ENCODE data around the gene BCAS4. TPM values are rescaled to one million over a fixed set of nuclear protein-coding genes. Genes with fewer than 3 reads are reported as not detected.

The BCAS4 gene
- total and polyA plus RNA-seq, 5 donors from 2014 or later, result 8.0 to 17.6 (median 14.0) TPM

DNA sequence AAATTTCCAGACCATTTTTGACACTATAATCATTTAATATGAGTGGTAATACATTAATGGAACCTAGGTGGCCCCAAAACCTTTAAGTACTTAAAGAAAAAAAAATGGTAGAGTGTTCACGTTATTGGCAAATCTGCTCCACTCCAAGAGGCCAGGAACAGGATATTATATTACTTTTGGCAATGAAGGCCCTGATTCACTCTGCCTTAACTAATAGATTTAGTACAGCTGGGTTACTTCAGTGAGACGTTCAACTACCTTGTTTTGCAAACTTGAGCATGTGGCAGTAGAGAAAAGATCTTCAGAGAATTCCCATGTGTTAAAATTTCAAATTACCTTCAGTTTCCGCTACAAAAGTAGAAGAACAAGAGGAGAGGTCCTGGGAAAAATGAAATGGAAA, 123.5 kb downstream of the BCAS4 start:
- peak overlapping the region in 2 of 3 donors; percentile 2 to 86 for H3K27ac Mint-ChIP-seq
- DNase-seq, result no peak
- H3K9me3 ChIP-seq (ENCODE audit: control insufficient read depth in 2 of 2, low read length in 2 of 2), result no peaks in the 10 kb centered on the region
- H3K27me3 ChIP-seq (ENCODE audit: control insufficient read depth, insufficient read depth, low read length), result no peaks in the 10 kb centered on the region
- no peak overlapping the region for H3K4me3 ChIP-seq (ENCODE audit: low read depth, low read length)
- H3K9me3 Mint-ChIP-seq, result peaks cover 0 to 3% (median 0%) of the 10 kb centered on the region in 7 donors
- H3K36me3 ChIP-seq (ENCODE audit: control insufficient read depth, insufficient read depth, low read length), result peaks cover 6% of the 10 kb centered on the region
- peak overlapping the region in 1 of 4 donors; percentile 40 for H3K4me3 Mint-ChIP-seq
- ATAC-seq (ENCODE audit: low read depth in 2 of 2), result no peak
- peaks cover 61 to 92% (median 82%) of the 10 kb centered on the region in 4 donors for H3K4me1 Mint-ChIP-seq
- no peaks in the 10 kb centered on the region for H3K27me3 Mint-ChIP-seq
- peak overlapping the region; percentile 27 for H3K27ac ChIP-seq (ENCODE audit: insufficient read depth, low read length, poor library complexity, severe bottlenecking)
- peaks cover 63% of the 10 kb centered on the region for H3K4me1 ChIP-seq (ENCODE audit: control insufficient read depth, insufficient read depth, low read length, poor library complexity, severe bottlenecking)
- H3K36me3 Mint-ChIP-seq, result peaks cover 8% of the 10 kb centered on the region

- Mint-ChIP-seq H3K27me3 (no peaks in the 10 kb centered on the region), H3K4me3 (peak overlapping the region; percentile 19 to 62 (median 31)), H3K9me3 (peaks cover 0 to 3% (median 0%) of the 10 kb centered on the region in 7 donors), H3K27ac (peak overlapping the region in 2 of 3 donors; percentile 74 to 91), H3K4me1 (peaks cover 52 to 92% (median 78%) of the 10 kb centered on the region in 4 donors), H3K36me3 (peaks cover 4% of the 10 kb centered on the region)
- H3K27me3 ChIP-seq (ENCODE audit: control insufficient read depth, insufficient read depth, low read length), result no peaks in the 10 kb centered on the region
- DNase-seq (no peak), ATAC-seq (ENCODE audit: low read depth in 2 of 2) (no peak)
- peaks cover 64% of the 10 kb centered on the region for H3K4me1 ChIP-seq (ENCODE audit: control insufficient read depth, insufficient read depth, low read length, poor library complexity, severe bottlenecking)
- H3K36me3 ChIP-seq (ENCODE audit: control insufficient read depth, insufficient read depth, low read length), result peaks cover 9% of the 10 kb centered on the region
- no peak overlapping the region for H3K27ac ChIP-seq (ENCODE audit: insufficient read depth, low read length, poor library complexity, severe bottlenecking)
- H3K4me3 ChIP-seq (ENCODE audit: low read depth, low read length), result no peak overlapping the region
- H3K9me3 ChIP-seq (ENCODE audit: control insufficient read depth in 2 of 2, low read length in 2 of 2), result no peaks in the 10 kb centered on the region
Observed at GRCh38 chr20:50919567-50919966, 124.7 kb downstream of the BCAS4 start.

DNA sequence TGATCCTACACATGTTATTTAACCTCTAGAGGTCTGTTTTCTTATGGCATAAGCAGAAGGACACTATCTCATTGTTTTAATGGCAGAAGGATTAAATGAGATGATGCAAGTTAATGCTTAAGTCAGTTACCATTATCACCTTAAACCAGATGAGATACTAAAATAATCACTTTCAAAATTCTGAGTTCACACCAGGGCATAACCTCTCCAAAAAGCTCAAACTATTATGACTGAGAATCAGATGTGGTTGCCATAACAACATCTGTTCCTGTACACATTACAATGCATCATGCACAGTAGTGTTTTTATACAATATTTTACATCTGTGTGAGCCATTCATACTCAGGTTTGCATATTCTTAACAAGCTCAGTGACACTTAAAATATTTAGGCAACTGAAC, 126.1 kb downstream of the BCAS4 start:
- peak overlapping the region in 1 of 3 donors; percentile 81 for H3K27ac Mint-ChIP-seq
- peak in 1 of 3 donors; percentile 37 for DNase-seq
- ATAC-seq (ENCODE audit: low read depth in 2 of 2), result peak; percentile 66 to 73

DNA sequence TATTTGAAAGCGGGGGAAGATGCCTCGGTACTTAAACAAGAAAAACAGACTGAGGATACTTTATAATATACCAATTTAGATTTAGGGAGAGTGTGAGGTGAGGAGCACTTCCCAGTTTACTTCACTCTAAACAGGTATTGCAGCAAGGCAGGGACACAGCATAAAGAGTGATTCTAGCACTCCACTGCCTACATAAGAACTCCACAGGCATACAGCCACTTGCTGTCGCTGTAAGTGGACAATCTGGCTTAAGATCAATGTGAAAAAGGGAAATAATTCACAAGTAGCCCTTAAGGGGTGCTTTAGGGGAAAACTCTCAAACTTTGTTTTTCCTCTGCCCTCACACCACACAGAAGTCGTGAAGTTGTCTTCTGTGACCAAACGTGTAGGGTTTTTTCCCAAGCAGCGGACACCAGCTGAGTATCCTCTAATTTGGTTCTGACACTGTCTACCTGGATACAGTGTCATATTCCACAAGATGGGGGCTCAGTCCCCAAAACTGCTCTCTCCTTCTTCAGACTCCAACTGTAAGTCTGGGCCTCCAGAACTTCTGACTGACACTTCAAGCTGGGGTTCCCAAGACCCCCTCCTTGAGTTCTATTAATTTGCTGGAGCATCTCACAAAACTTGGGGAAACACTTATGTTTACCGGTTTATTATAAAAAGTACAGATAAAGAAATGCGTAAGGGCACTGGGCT, 127.1 kb downstream of the BCAS4 start:
- Histone ChIP-seq H3K4me1 (ENCODE audit: control insufficient read depth, insufficient read depth, low read length, poor library complexity, severe bottlenecking) (peaks cover 58% of the 10 kb centered on the region), H3K27me3 (ENCODE audit: control insufficient read depth, insufficient read depth, low read length) (no peaks in the 10 kb centered on the region), H3K36me3 (ENCODE audit: control insufficient read depth, insufficient read depth, low read length) (peaks cover 5% of the 10 kb centered on the region), H3K9me3 (ENCODE audit: control insufficient read depth in 2 of 2, low read length in 2 of 2) (no peaks in the 10 kb centered on the region), H3K27ac (ENCODE audit: insufficient read depth, low read length, poor library complexity, severe bottlenecking) (peak overlapping the region; percentile 51), H3K4me3 (ENCODE audit: low read depth, low read length) (no peak overlapping the region)
- Mint-ChIP-seq H3K27me3 (no peaks in the 10 kb centered on the region), H3K4me1 (peaks cover 43 to 91% (median 77%) of the 10 kb centered on the region in 4 donors), H3K27ac (peak overlapping the region; percentile 60 to 87 (median 81)), H3K9me3 (no peaks in the 10 kb centered on the region), H3K36me3 (peaks cover 4% of the 10 kb centered on the region), H3K4me3 (peak overlapping the region in 1 of 4 donors; percentile 71)
- DNase-seq (no peak), ATAC-seq (ENCODE audit: low read depth in 2 of 2) (no peak)

More for the DNA sequence above, 126.1 kb downstream of the BCAS4 start:
- peaks cover 44 to 94% (median 79%) of the 10 kb centered on the region in 4 donors for H3K4me1 Mint-ChIP-seq
- peaks cover 4% of the 10 kb centered on the region for H3K36me3 Mint-ChIP-seq
- Histone ChIP-seq H3K36me3 (ENCODE audit: control insufficient read depth, insufficient read depth, low read length) (peaks cover 7% of the 10 kb centered on the region), H3K4me3 (ENCODE audit: low read depth, low read length) (no peak overlapping the region), H3K9me3 (ENCODE audit: control insufficient read depth in 2 of 2, low read length in 2 of 2) (no peaks in the 10 kb centered on the region), H3K27ac (ENCODE audit: insufficient read depth, low read length, poor library complexity, severe bottlenecking) (peak overlapping the region; percentile 51), H3K27me3 (ENCODE audit: control insufficient read depth, insufficient read depth, low read length) (no peaks in the 10 kb centered on the region), H3K4me1 (ENCODE audit: control insufficient read depth, insufficient read depth, low read length, poor library complexity, severe bottlenecking) (peaks cover 60% of the 10 kb centered on the region)
- H3K4me3 Mint-ChIP-seq, result peak overlapping the region in 1 of 4 donors; percentile 39
- peaks cover 0 to 3% (median 0%) of the 10 kb centered on the region in 7 donors for H3K9me3 Mint-ChIP-seq
- H3K27me3 Mint-ChIP-seq, result no peaks in the 10 kb centered on the region

DNA sequence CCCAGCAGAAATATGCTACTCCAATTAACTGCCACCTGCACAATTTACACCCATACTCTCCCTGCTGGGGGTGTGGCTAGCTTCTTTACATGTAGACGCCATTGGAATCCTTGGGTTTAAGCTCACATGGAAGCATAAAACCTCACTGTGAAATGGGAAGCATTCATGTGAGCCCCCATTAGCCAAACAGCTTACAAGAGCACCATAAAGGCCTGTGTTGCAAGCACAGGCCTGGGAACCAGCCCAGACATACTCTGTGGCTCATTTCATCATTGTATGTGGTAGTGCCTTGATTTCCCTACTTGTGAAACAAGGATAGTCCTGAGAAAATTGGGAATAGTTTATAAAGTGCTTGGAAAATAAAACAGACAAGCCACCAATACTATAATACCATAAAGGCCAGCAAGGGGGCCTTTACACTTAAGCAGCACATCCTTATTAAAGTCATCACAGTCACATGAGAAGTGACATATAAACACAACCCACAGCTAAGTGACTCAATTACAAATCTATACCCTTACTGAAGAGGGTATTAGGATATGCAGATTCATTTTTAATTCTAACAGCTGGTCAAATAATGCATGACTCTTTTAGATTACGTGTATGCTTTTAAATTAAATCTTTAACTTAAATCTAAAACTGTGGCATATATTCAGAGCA, 129.5 kb downstream of the BCAS4 start:
- no peak for ATAC-seq (ENCODE audit: low read depth in 2 of 2)
- peaks cover 70% of the 10 kb centered on the region for H3K4me1 ChIP-seq (ENCODE audit: control insufficient read depth, insufficient read depth, low read length, poor library complexity, severe bottlenecking)
- H3K27me3 ChIP-seq (ENCODE audit: control insufficient read depth, insufficient read depth, low read length), result no peaks in the 10 kb centered on the region
- Mint-ChIP-seq H3K9me3 (peaks cover 0 to 2% (median 0%) of the 10 kb centered on the region in 7 donors), H3K4me1 (peaks cover 34 to 91% (median 77%) of the 10 kb centered on the region in 4 donors), H3K36me3 (peaks cover 15% of the 10 kb centered on the region), H3K27me3 (peaks cover 2% of the 10 kb centered on the region), H3K4me3 (peak overlapping the region in 1 of 4 donors; percentile 19), H3K27ac (peak overlapping the region in 2 of 3 donors; percentile 51 to 86)
- H3K27ac ChIP-seq (ENCODE audit: insufficient read depth, low read length, poor library complexity, severe bottlenecking), result peak overlapping the region; percentile 50
- peaks cover 14% of the 10 kb centered on the region for H3K36me3 ChIP-seq (ENCODE audit: control insufficient read depth, insufficient read depth, low read length)
- H3K9me3 ChIP-seq (ENCODE audit: control insufficient read depth in 2 of 2, low read length in 2 of 2), result no peaks in the 10 kb centered on the region
- peak overlapping the region; percentile 13 for H3K4me3 ChIP-seq (ENCODE audit: low read depth, low read length)
- DNase-seq, result no peak

GRCh38 chr20:50926530-50926929, 131.7 kb downstream of the BCAS4 start:
- peaks cover 30 to 79% (median 67%) of the 10 kb centered on the region in 4 donors for H3K4me1 Mint-ChIP-seq
- peaks cover 14% of the 10 kb centered on the region for H3K36me3 ChIP-seq (ENCODE audit: control insufficient read depth, insufficient read depth, low read length)
- peaks cover 11% of the 10 kb centered on the region for H3K36me3 Mint-ChIP-seq
- no peaks in the 10 kb centered on the region for H3K27me3 ChIP-seq (ENCODE audit: control insufficient read depth, insufficient read depth, low read length)
- H3K4me1 ChIP-seq (ENCODE audit: control insufficient read depth, insufficient read depth, low read length, poor library complexity, severe bottlenecking), result peaks cover 66% of the 10 kb centered on the region
- no peak for ATAC-seq (ENCODE audit: low read depth in 2 of 2)
- no peak overlapping the region for H3K27ac Mint-ChIP-seq
- H3K9me3 ChIP-seq (ENCODE audit: control insufficient read depth in 2 of 2, low read length in 2 of 2), result no peaks in the 10 kb centered on the region
- peak overlapping the region in 1 of 4 donors; percentile 36 for H3K4me3 Mint-ChIP-seq
- peaks cover 0 to 2% (median 0%) of the 10 kb centered on the region in 7 donors for H3K9me3 Mint-ChIP-seq
- H3K4me3 ChIP-seq (ENCODE audit: low read depth, low read length), result peak overlapping the region; percentile 93
- no peak for DNase-seq
- peak overlapping the region; percentile 53 for H3K27ac ChIP-seq (ENCODE audit: insufficient read depth, low read length, poor library complexity, severe bottlenecking)
- peaks cover 14% of the 10 kb centered on the region for H3K27me3 Mint-ChIP-seq
